ENCODE data around the gene DYSF. TPM values are rescaled to one million over a fixed set of nuclear protein-coding genes. Genes with fewer than 3 reads are reported as not detected.

DYSF gene
- total RNA-seq, 2 donors from 2014 or later: 0.71 TPM; not detected in 1

GRCh38 chr2:71581026-71581425, 127.7 kb downstream of the DYSF start:
- H3K36me3 Mint-ChIP-seq (ENCODE audit: low read depth): no peaks in the 10 kb centered on the region
- H3K27ac Mint-ChIP-seq: no peak overlapping the region
- H3K4me1 Mint-ChIP-seq: no peaks in the 10 kb centered on the region
- H3K4me3 Mint-ChIP-seq: no peak overlapping the region
- H3K27me3 Mint-ChIP-seq: no peaks in the 10 kb centered on the region
- no peak for ATAC-seq (replicated peaks)
- H3K9me3 Mint-ChIP-seq: no peaks in the 10 kb centered on the region

DNA sequence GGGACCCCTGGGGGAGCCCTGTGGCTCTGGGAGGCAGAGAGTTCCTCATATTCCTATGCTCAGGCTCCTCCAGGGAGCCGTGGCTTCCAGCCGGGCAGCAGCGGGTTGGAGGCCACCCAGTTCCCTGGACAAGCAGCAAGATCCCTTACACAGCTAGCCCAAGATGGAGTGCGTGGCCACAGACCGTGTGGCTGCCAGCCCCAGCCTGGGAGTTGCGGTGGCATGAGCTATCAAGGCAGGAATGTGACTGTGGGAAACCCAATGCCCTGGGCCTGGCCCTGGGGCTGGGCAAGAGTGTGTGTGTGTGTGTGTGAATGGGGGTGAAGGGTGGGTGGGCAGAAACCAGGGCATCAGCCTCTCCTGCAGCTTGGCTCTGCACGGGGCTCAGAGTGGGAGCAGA, 130.5 kb downstream of the DYSF start:
- no peaks in the 10 kb centered on the region for H3K4me1 Mint-ChIP-seq
- ATAC-seq (replicated peaks): no peak
- no peak overlapping the region for H3K4me3 Mint-ChIP-seq
- no peaks in the 10 kb centered on the region for H3K9me3 Mint-ChIP-seq
- H3K27me3 Mint-ChIP-seq: no peaks in the 10 kb centered on the region
- H3K27ac Mint-ChIP-seq: no peak overlapping the region
- H3K36me3 Mint-ChIP-seq (ENCODE audit: low read depth): no peaks in the 10 kb centered on the region

DNA sequence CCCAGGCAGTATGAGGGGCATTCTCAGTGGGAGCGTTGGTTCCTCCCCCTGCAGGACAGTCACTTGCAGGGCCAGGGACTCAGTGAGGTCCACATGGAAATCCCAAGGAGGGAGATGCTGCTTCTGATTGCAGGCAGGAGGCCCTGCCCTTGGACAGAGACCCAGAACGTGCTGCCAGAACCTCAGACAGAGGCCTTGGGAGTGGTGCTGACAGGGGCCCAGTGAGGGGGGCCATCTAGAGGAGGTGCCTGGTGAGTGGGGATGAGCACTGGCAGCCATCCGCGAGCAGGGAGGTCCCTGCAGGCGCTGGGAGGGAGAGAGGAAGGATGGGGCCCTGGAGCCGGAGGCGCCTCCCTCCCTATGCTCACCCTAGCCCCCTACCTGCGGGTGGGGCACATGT, 133.1 kb downstream of the DYSF start:
- Mint-ChIP-seq H3K4me1 (no peaks in the 10 kb centered on the region), H3K36me3 (ENCODE audit: low read depth) (no peaks in the 10 kb centered on the region)
- ATAC-seq (replicated peaks): no peak

DNA sequence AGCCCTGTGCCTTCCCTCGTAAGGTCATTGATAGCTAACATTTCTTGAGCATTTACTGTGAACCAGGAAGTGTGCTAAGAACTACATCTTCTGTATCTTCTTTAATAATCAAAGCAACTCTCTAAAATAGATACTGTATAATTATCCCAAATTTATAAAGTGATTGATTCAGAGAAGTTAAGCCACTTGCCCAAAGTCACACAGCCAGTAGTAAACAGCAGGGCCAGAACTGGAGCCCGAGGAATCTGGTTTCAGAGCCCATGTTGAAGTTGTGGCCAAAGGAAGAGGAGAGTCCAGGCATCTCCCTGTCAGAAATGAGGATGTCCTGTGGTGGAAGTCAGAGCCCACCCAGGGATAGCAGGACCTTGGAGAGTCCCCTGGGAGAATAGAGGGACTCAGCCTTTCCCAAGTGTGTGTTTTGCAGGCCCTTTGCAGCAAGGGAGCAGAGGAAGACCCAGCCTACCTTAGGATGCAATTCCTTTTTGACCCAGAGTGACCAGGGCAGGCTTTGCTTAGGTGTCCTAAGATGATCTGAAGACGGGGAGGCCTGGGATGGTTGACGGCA, 134.2 kb downstream of the DYSF start:
- H3K4me3 Mint-ChIP-seq: no peak overlapping the region
- H3K27ac Mint-ChIP-seq: no peak overlapping the region
- H3K36me3 Mint-ChIP-seq (ENCODE audit: low read depth): no peaks in the 10 kb centered on the region
- H3K9me3 Mint-ChIP-seq: no peaks in the 10 kb centered on the region
- ATAC-seq (replicated peaks): no peak
- no peaks in the 10 kb centered on the region for H3K4me1 Mint-ChIP-seq
- no peaks in the 10 kb centered on the region for H3K27me3 Mint-ChIP-seq

More for the DNA sequence above, 133.1 kb downstream of the DYSF start:
- H3K9me3 Mint-ChIP-seq: no peaks in the 10 kb centered on the region
- no peaks in the 10 kb centered on the region for H3K27me3 Mint-ChIP-seq
- H3K27ac Mint-ChIP-seq: no peak overlapping the region
- H3K4me3 Mint-ChIP-seq: no peak overlapping the region

DNA sequence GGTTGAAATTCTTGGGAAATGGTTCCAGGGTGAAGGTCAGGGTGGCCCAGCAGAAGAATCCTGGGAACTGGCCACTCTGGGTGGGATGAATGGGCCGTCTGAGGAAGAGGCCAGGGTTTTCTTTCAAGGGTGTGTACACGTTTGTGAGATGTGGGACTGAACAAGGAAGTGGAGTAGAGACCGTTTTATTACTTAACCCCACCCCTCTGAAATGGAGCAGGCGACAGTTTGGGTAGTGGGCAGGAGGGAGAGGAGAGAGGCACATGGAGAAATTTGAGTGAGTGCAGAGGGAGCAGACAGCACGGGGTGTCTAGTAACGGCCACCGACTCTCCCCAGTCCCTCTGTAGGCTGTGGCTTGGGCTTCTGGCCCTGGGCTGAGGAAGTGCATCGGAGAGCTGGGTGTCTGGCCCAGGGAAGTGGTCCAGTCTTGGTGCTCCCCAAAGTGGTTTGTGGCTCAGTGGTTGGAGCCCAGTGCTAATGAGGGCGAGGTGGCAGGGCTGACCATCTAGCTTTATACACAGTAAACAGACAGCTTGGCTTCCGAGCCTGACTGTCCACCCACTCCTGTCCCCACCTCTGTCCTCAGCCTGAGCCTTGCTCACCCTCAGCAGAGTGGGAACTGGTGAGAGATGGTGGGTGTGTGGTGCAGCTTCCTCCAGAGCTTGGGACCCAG, 135.3 kb downstream of the DYSF start:
- no peaks in the 10 kb centered on the region for H3K27me3 Mint-ChIP-seq
- H3K4me1 Mint-ChIP-seq: no peaks in the 10 kb centered on the region
- H3K36me3 Mint-ChIP-seq (ENCODE audit: low read depth): no peaks in the 10 kb centered on the region
- no peak for ATAC-seq (replicated peaks)
- no peak overlapping the region for H3K4me3 Mint-ChIP-seq
- no peak overlapping the region for H3K27ac Mint-ChIP-seq
- no peaks in the 10 kb centered on the region for H3K9me3 Mint-ChIP-seq

DNA sequence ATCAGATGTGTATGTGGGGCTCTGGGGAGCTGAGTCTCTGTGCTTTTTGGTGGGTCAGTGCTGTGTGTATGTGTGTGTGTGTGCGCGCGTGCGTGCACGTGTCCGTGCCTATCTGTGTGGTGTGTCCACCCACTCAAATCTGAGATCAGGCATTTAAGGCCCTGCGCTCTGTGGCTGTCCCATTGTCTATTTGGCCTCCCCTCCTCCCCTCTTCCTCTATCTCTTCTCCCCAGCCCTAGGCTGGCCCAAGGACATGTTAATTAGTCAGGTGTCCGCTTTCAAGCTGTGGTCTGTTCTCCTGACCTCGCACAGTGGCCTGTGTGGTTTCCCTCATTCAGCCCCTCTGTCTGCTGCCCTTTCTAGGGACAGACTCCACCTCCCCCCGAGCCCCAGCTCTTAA, 136.4 kb downstream of the DYSF start:
- Mint-ChIP-seq H3K27me3 (no peaks in the 10 kb centered on the region), H3K36me3 (ENCODE audit: low read depth) (no peaks in the 10 kb centered on the region), H3K9me3 (no peaks in the 10 kb centered on the region), H3K4me3 (no peak overlapping the region), H3K4me1 (no peaks in the 10 kb centered on the region), H3K27ac (no peak overlapping the region)
- ATAC-seq (replicated peaks): no peak

DNA sequence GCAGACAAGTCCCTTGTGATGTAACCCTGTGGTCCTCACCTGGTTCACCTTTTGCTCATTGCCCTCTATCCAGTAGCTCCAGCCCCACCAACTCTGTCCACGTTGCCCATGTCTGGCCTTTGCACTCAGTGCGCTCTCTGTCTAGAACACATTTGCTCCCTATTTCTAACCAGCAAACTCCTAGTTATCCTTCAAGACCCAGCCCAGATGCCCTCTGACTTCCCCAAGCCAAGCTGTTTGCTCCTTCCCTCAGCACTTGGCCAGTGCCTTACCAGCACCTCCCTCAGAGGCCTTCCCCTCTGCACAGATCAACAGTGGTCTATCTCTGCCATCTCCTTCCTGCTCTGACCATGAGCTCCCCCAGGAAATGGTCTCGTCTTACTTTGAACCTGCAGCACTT, 137.7 kb downstream of the DYSF start:
- Mint-ChIP-seq H3K27me3 (no peaks in the 10 kb centered on the region), H3K27ac (no peak overlapping the region), H3K4me1 (no peaks in the 10 kb centered on the region), H3K36me3 (ENCODE audit: low read depth) (no peaks in the 10 kb centered on the region), H3K9me3 (no peaks in the 10 kb centered on the region), H3K4me3 (no peak overlapping the region)
- ATAC-seq (replicated peaks): no peak

DNA sequence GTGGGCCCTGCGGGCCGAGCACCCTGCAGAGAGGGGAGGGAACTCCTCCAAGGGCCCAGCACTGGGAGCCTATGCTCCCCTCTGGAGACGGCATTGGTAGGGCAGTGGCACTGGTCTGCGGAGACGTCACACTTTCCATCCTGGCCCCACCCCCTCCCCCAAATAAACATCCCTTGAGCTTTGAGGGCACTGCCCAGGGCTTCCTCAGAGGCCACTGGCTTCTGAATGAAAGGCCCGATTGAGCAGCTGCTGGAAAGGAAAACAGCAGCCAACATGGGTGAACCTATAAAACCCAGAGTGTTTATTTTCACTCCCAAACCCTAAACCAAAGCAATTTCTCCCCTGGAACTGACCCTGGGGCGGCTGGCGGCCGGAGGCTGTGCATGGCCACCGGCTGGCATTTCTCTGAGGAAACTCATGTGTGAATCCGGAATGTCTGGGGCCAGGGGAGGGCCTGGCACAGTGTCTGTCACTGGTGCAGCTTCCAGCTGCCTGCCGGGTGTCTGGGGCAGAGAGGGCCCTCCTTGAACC, 138.9 kb downstream of the DYSF start:
- no peaks in the 10 kb centered on the region for H3K4me1 Mint-ChIP-seq
- H3K4me3 Mint-ChIP-seq: no peak overlapping the region
- H3K9me3 Mint-ChIP-seq: no peaks in the 10 kb centered on the region
- no peak overlapping the region for H3K27ac Mint-ChIP-seq
- H3K27me3 Mint-ChIP-seq: no peaks in the 10 kb centered on the region
- ATAC-seq (replicated peaks): no peak
- H3K36me3 Mint-ChIP-seq (ENCODE audit: low read depth): no peaks in the 10 kb centered on the region

DNA sequence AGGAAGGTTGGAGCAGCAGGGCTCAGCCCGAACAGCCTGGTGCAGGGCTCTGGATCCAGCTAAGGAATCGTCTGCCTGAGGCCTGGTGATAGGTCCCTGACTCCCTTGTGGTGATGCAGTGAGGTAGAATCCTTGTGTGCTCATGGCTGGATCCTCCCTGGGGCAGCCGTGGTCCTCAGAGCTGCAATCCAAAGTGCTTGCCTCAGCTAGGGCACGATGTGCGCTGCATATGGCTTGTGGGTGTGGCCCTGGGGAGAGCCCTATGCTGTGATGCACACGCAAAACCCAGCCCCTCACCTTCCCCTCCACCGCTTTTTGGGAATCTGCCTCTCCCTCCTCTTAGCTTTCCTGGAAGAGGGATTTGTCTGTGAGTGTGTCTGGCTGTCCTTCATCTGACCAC, 142.2 kb downstream of the DYSF start:
- Mint-ChIP-seq H3K4me3 (no peak overlapping the region), H3K9me3 (no peaks in the 10 kb centered on the region), H3K36me3 (ENCODE audit: low read depth) (no peaks in the 10 kb centered on the region), H3K27me3 (peaks cover 7% of the 10 kb centered on the region), H3K27ac (no peak overlapping the region), H3K4me1 (no peaks in the 10 kb centered on the region)
- no peak for ATAC-seq (replicated peaks)

GRCh38 chr2:71596011-71596410, 142.7 kb downstream of the DYSF start:
- H3K4me1 Mint-ChIP-seq: no peaks in the 10 kb centered on the region
- H3K9me3 Mint-ChIP-seq: no peaks in the 10 kb centered on the region
- no peak for ATAC-seq (replicated peaks)
- no peak overlapping the region for H3K4me3 Mint-ChIP-seq
- H3K27me3 Mint-ChIP-seq: peaks cover 8% of the 10 kb centered on the region
- no peak overlapping the region for H3K27ac Mint-ChIP-seq
- H3K36me3 Mint-ChIP-seq (ENCODE audit: low read depth): no peaks in the 10 kb centered on the region

DNA sequence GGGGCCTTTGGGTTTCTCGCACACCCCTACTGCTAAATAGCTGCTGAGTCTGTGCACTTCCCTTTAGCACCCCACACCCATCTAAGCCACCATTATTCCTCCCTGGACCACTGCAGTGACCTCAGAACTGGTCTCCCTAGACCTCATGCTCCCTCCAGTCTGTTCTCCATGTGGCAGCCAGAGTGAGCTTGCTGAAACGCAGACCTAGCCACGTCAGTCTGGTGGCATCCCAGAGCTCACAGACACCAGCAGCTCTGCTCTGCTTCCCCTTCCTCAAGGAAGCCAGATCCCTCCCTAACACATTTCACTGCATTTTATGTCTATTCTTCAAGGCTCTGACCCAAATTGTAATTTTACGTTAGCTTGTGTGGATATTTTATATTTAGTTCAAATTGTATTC, 144.4 kb downstream of the DYSF start:
- H3K27ac Mint-ChIP-seq: no peak overlapping the region
- H3K4me3 Mint-ChIP-seq: no peak overlapping the region
- peaks cover 19% of the 10 kb centered on the region for H3K27me3 Mint-ChIP-seq
- no peaks in the 10 kb centered on the region for H3K36me3 Mint-ChIP-seq (ENCODE audit: low read depth)
- ATAC-seq (replicated peaks): no peak
- no peaks in the 10 kb centered on the region for H3K9me3 Mint-ChIP-seq
- H3K4me1 Mint-ChIP-seq: no peaks in the 10 kb centered on the region

DNA sequence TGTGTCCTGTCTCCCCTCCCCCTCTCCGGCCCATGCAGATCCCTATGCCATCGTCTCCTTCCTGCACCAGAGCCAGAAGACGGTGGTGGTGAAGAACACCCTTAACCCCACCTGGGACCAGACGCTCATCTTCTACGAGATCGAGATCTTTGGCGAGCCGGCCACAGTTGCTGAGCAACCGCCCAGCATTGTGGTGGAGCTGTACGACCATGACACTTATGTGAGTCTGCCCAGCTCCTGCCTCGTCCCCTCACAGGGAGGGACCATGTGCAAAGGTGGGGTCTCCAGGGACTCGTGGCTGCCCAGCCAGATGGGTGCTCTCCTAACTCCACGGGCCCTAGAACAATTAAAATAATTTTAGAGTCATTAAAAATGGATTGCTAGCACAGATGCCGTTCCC, 145.2 kb downstream of the DYSF start:
- Mint-ChIP-seq H3K27me3 (peaks cover 25% of the 10 kb centered on the region), H3K4me3 (no peak overlapping the region), H3K27ac (no peak overlapping the region), H3K4me1 (peaks cover 4% of the 10 kb centered on the region), H3K36me3 (ENCODE audit: low read depth) (no peaks in the 10 kb centered on the region), H3K9me3 (no peaks in the 10 kb centered on the region)
- no peak for ATAC-seq (replicated peaks)

DNA sequence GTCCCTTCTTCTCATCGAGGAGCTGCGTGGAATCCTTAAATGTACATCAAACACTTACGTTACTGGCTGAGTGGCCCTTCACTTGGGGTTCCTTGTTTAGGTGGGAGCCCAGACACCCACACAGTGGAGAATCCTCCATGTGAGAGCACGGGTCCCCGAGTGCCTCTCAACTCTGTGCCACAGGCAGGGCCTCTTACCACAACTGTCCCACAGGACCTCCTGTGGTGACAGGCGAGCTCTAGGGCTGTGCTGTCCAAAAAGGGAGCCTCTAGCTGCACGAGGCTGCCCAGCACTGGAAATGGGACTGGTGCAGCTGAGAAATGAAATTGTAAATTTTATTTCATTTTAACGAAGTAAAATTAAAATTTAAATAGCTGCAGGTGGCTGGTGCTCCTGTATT, 145.7 kb downstream of the DYSF start:
- H3K4me3 Mint-ChIP-seq: no peak overlapping the region
- no peak for ATAC-seq (replicated peaks)
- no peak overlapping the region for H3K27ac Mint-ChIP-seq
- H3K27me3 Mint-ChIP-seq: peaks cover 25% of the 10 kb centered on the region
- peaks cover 4% of the 10 kb centered on the region for H3K4me1 Mint-ChIP-seq
- H3K36me3 Mint-ChIP-seq (ENCODE audit: low read depth): no peaks in the 10 kb centered on the region
- no peaks in the 10 kb centered on the region for H3K9me3 Mint-ChIP-seq

DNA sequence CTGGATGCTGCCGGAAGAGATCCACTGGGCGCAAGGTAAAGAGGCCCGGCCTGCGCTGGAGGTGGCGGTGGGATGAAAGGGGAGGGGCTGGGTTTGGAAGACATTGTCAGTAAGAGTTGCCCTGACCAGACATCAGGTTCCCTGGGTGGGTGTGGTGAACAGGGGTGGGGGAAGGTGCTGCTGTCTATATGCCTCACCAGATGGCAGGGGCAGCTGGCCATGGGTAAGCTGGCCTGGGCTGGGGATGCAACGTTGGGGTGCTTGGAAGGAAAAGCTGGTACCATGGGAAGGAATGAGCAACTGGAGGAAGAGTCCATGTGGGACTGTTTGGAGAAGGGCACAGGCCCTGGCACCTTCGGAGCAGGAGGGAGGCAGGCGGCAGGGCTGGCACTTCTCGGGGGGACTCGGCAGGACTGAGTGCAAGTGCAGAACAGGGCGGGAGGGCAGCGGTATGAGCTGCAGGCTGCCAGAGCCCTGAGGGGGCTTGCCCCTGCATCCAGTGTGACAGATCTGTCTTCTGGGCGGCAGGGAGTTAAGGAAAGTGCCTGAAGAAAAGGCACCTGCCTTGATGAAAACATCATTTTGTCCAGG, 146.4 kb downstream of the DYSF start:
- H3K4me1 Mint-ChIP-seq: peaks cover 4% of the 10 kb centered on the region
- no peaks in the 10 kb centered on the region for H3K9me3 Mint-ChIP-seq
- H3K27ac Mint-ChIP-seq: no peak overlapping the region
- no peaks in the 10 kb centered on the region for H3K36me3 Mint-ChIP-seq (ENCODE audit: low read depth)
- no peak overlapping the region for H3K4me3 Mint-ChIP-seq
- no peak for ATAC-seq (replicated peaks)
- peaks cover 30% of the 10 kb centered on the region for H3K27me3 Mint-ChIP-seq

DNA sequence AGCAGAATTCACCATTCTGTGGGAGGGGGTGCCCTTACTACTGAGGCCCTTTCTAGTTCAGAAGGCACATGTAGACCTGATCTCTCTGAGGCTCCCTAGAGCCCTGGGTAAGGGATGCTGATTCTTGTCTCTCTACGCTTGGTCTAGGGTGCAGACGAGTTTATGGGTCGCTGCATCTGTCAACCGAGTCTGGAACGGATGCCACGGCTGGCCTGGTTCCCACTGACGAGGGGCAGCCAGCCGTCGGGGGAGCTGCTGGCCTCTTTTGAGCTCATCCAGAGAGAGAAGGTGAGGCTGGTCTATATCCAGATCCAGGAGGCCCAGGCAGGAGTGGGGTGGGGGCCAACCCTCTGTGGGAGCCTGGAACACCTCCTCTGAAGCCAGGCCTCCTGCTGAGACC, 147.2 kb downstream of the DYSF start:
- ATAC-seq (replicated peaks): no peak
- H3K4me3 Mint-ChIP-seq: no peak overlapping the region
- no peaks in the 10 kb centered on the region for H3K36me3 Mint-ChIP-seq (ENCODE audit: low read depth)
- no peaks in the 10 kb centered on the region for H3K9me3 Mint-ChIP-seq
- peaks cover 35% of the 10 kb centered on the region for H3K27me3 Mint-ChIP-seq
- no peak overlapping the region for H3K27ac Mint-ChIP-seq
- H3K4me1 Mint-ChIP-seq: peaks cover 4% of the 10 kb centered on the region
